Epithelial cell of esophagus (primary cell): ENCODE measurements around the gene EN1.

ENCODE experiments used
- DNase-seq: peaks from one replicate; pipeline ENCODE4 v3.0.0; 2010; ENCODE audit warnings: low read depth
- H3K4me3 ChIP-seq: 2 replicates; pipeline ENCODE4 v1.5.1; 2011; ENCODE audit warnings: mild to moderate bottlenecking, low read length, control low read depth
- TF ChIP-seq, protein P1 (sequence below): IDR thresholded peaks from 2 replicates; pipeline ENCODE4 v1.5.1; 2011; ENCODE audit warnings: low read depth, mild to moderate bottlenecking, low read length, control low read depth, inconsistent platforms; ENCODE audit not compliant: insufficient read depth; ENCODE audit errors: missing control alignments

EN1 gene

DNA sequence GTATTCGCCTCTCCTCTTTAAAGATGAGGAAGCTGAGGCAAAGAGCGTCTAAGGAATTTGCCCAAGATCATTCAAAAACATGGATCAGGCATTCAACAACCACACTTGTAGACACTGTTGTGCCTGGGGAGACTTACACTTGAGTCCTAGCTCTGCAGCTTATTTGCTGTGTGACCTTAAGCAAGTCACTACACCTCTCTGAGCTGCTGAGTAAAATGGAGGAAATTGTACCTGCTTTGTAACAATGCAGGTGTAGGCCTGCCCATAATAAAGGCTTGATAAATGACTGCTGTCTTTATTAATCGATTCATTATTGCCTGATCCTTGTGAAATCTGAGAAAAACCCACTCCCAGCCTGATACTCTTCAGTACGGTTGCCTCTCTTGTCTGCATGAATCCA lies 30.8 kb downstream of the EN1 start:
- TF ChIP-seq, protein P1, sequence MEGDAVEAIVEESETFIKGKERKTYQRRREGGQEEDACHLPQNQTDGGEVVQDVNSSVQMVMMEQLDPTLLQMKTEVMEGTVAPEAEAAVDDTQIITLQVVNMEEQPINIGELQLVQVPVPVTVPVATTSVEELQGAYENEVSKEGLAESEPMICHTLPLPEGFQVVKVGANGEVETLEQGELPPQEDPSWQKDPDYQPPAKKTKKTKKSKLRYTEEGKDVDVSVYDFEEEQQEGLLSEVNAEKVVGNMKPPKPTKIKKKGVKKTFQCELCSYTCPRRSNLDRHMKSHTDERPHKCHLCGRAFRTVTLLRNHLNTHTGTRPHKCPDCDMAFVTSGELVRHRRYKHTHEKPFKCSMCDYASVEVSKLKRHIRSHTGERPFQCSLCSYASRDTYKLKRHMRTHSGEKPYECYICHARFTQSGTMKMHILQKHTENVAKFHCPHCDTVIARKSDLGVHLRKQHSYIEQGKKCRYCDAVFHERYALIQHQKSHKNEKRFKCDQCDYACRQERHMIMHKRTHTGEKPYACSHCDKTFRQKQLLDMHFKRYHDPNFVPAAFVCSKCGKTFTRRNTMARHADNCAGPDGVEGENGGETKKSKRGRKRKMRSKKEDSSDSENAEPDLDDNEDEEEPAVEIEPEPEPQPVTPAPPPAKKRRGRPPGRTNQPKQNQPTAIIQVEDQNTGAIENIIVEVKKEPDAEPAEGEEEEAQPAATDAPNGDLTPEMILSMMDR = no peak
- H3K4me3 ChIP-seq = no peak overlapping the region
- no peak for DNase-seq

DNA sequence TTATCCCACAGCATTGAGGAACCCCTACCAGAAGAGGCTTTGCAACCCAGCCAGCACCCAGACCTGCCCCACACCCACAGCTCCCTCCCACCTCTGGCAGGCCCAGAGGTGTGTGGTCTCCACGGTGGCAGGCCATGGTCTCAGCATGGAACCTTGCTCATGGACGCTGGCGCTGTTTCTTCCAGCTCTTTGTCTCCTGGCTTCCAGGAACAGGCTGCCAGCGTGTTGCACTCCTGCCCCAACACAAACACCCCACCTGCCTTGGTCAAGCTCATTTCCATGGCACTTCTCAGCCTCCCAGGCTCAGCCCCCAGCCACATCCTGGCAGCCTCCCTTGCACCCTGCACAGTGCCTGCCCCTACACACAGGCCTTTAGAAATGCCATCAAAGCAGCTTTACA lies 31.7 kb downstream of the EN1 start:
- H3K4me3 ChIP-seq = no peak overlapping the region
- no peak for DNase-seq
- TF ChIP-seq, protein P1 = no peak

DNA sequence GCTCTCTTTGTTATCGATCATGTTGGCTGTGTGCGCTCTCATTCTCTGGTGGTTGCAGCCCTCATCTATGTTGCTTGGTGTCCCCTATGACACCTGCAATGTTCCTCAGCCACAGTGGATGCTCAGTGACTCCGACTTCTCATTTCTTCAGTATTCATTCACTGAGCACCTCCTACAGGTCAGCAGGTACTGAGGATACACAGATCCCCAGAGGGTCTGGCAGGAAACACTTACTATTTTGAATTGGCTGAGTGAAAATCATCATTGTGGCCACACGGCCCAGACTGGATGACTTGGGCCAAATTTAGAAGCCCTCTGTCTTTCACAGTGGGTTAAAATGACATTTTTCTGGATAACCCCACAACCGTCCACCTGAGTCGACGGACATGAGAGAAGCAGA lies 32.1 kb downstream of the EN1 start:
- DNase-seq = no peak
- TF ChIP-seq, protein P1 = no peak
- no peak overlapping the region for H3K4me3 ChIP-seq

DNA sequence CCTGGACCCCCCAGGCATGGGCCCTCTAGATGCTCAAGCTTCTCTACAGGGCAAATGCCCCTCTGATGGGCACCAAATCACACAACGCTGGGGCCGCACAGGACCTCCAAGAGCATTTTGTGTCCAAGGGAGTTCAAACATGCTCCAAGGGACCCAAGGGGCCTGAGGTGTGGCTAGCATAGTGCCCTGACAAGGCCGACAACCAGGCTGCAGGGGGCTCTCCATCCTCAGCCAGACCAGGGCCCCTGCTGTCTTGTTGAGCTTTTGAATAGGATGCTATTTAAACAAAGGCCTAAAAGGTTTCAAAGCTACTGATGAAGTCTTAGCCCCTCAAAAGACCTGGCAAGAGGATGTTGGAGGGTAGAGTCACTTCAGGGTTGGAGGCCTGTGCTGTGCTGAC lies 33.1 kb downstream of the EN1 start:
- TF ChIP-seq, protein P1 = no peak
- DNase-seq = no peak
- no peak overlapping the region for H3K4me3 ChIP-seq

DNA sequence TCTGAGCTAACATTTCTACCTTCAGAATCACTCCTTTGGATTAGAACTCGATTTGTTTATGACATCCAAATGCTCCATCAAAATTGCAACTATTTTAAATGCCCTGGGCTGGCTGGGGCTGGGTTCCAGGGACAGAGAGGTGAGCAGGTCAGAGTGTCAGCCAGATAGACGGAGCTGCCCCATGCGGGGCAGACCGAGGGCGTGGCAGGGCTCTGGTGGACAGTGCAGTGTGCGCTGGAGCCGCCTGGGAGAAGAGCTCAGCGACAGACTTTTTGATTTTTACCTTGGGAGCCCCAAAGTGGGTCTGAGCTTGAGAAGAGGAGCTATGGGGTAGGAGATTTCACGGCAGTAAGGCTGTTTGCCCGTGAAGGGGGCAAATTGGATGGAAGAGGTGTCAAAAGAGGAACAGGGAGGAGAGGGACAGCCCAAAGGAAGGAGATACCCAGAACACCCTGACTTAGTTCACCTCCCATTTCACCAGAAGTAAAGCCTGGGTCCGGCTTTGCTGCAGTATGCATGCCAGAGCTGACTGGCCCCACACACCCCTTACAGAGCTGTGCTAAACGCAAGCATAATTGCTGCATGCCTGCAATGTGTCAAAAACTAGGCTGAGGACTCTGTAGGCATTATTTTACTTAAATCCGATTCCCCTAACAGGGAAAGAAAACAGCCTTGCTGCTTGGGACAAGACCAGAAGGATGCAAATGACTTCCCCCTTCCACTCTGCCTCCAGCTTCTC lies 33.7 kb downstream of the EN1 start:
- TF ChIP-seq, protein P1 = no peak
- H3K4me3 ChIP-seq = no peak overlapping the region
- no peak for DNase-seq

DNA sequence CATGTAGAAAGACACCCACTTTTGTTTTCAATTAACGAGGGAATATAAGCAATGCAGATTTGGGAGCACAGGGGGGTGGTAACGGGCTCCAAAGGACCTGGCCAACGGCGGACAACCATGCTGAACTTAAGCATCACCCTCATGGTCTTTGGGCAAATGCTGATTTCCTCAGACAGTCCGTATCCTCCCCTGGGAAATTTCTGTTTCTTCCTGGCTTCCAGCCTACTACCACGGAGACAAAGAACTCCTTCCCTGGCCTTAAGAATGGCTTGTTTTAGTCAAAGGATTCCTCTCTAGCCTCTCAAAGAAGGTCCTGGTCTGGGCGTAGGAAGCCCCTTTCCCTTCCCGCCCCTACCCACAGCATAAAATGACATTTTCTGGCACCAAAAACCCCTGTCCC lies 34.3 kb downstream of the EN1 start:
- TF ChIP-seq, protein P1 = no peak
- H3K4me3 ChIP-seq = no peak overlapping the region
- no peak for DNase-seq

DNA sequence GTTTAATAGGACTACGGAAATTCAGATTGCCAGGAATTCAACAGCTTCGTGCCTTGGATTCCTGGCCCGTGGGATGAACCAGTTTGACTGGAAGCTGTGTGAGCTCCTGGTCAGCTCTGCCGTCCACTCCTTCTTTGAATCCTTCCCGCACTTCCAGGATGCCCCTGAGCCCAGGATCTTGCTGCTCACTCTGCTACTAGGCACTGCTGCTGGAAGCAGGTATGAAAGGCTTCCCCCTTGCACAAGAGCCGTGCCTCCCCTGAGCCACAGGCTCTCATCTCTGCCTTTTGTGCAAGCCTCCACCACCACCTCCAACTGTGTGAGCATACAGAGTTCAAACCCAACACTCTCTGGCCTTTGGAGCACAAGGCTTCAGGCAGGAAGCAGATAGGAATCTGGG lies 34.9 kb downstream of the EN1 start:
- H3K4me3 ChIP-seq = no peak overlapping the region
- no peak for DNase-seq
- TF ChIP-seq, protein P1 = no peak
